Stimulated activated CD4-positive, alpha-beta T cell treated with anti-CD3 and anti-CD28 coated beads, Interleukin-2, amount 100 ng/mL, for 4 hours (primary cell): ENCODE results near the gene MACROD2.

Experiments
- DNase-seq: peaks from one replicate; pipeline ENCODE4 v3.0.0-alpha.2; 2020; ENCODE audit warnings: low read depth

MACROD2 gene

DNA sequence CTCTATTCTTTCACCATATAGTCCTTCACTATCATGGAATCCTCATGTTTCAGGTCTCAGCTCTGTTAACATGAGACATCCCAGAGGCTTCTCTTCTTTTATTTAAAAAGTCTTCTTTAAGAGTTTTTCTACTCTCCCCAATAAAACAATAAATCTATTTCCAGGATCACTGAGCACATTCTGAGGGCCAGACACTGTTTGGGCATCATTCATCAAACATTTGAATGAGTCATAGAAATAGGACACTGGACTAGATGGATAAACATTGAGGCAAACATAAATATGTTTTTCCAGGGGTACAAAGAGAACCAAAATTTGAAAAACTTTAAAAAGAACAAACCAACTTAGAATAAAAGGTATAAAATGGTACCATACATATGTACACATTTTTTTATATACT is 2023.6 kb downstream of the MACROD2 start:
- DNase-seq, result no peak

DNA sequence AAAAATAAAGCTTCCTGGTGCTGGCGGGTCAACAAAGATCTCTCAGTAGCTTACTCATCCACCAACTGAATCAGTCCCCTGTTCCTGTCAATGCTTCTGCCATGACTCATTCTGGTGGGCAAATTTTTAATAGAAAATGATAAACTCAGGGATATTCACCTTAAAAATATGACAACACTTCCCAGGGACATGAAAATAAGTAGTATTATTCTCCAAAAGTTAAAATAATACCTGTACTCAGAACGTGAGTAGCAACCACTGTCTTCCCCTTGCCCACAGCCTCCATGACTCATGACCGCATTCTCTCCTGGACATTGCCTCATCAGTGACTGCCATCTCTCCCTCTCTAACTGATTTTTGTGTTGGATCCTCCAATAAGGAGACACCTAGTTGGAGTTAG is 2025.7 kb downstream of the MACROD2 start:
- no peak for DNase-seq

DNA sequence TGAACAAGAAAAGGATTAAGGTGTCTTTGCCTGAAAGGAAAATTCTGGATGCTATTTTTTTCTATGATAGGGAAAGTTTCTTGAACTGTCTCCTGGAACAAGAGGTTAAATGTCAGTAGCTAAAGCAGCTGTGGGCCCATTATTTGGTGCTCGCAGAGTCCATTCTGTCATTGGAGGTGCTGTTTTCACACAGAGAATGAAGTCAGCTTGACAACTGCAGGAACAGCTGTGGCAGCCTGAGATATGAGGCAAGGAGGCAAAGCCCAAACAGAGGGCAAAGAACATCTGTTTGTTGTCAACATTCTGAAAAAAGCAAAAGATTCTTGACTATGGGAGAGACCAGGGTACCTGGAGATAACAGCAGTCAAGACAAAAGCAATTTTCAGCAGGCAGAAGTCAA is 2029.8 kb downstream of the MACROD2 start:
- DNase-seq, result no peak

DNA sequence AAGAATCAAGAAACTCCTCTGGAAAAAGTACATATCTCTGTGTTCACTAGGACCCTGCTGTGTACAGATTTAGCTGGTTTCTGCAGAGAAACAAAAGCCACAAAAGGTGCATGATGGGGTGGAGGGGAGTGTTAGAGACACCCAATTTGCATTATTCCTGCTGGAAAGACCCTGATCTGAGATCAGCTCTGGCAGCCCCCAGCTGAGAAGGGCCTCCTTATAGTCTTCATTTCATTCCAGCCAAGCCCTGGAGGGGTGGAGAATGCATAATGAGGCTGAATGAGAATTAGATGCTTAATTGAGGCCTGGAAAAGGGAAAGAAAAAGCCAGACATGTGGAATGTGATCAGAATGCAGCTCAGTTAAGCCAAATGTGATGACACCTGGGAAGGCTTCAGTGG is 2032.4 kb downstream of the MACROD2 start:
- no peak for DNase-seq

DNA sequence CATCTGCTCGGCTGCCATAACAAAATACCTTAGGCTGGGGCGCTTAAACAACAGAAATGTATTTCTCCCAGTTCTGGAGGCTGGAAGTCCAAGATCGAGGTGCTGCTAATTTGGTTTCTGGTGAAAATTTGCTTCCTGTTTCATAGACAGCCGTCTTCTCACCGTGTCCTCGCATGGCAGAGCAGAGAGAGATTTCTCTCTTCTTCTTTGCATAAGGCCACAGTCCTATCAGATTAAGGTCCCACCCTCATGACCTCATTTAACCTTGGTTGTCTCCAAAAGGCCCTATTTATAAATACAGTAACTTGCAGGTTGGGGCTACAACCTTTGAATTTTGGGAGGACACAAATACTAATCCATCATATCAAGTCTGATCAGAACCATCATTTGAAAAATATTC is 2033.6 kb downstream of the MACROD2 start:
- no peak for DNase-seq

DNA sequence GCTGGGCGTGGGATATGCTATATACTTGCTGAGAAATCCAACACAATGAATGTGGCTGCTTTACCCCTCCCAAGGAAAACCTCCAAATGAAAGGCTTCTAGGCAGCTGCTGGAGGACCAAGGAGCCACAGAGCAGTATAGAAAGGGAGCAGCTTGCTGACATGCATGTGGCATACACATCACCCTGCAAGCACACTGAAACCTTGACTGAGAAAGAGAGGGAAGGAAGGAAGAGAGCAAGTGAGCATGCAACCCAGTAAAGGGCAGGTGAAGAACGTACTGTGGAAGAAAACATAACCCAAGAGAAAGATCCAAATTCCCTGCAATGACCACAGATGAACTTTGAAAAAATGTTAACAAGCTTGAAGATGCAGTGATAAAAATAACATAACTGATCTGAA is 2034.9 kb downstream of the MACROD2 start:
- DNase-seq, result no peak

DNA sequence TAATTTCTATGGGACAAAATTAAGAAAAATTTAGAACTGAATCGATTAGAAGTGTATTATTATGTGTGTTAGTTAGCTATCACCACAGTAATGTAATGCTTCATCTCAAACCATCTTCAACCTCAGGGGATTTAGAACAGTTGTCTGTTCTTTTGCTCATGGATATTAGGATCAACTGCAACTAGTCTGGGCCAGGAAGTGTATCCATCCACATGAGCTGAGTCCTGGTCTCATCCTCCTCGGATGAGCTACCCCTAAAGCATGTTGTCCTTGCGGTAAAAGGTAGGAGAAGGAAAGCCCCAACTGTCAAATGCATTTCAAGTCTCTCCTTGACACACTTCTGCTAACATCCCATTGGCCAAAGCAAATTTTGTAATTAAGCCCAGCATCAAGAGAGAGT is 2040.3 kb downstream of the MACROD2 start:
- DNase-seq, result no peak

DNA sequence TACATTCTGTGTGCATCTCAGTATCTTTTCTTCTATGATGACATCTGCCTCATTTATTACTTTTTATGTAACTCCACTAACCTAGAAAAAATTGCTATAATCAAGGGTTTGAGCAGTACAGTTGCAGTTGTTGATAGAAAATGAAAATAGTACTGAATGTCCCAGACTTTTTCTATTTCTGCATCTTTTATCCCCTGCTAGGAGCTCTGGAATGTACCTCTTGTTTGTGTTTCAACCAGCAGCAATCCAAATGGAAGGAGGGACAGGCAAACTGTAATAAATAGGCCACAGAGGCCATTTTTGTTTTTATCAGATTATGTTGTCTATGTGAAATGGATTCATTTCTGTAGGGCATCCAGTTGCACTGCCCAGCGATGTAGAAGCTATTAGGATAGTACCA is 2041.0 kb downstream of the MACROD2 start:
- DNase-seq, result no peak

DNA sequence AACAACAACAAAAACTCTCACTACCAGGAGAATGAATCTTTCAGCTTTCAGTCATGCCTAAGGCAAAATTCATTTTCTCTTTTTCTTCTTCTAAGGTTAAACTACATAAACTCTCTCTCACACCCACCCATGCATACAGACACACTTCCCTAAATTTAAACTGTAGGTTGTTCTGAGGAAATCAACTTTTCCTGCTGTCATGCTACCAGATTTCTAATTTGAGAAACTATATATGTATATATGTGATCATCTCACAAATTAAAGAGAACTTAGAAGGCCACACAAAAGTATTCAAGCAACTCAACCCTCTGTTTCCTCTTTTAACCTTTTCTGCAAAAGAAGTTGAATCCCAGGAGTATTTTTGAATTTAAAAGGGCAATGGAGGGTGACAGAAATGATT is 2045.4 kb downstream of the MACROD2 start:
- DNase-seq, result no peak

DNA sequence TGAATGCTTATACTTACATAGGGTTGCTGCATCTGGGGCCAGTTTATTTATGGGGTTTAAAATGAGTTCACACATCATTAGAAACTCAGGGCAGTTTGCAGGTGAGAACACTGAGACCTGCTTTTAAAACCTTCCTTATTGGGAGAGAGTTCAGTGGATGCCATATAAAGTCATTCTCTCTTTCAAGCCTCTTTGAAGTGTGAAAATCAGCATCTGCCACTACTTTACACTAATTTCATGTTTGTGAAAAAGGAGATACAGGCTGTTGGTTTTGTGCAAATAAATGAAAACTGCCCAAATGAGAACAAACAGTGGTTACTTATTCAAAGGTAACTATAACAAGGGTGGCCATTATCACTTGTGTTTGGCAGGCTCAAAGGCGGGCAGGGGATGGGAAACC is 2047.4 kb downstream of the MACROD2 start:
- DNase-seq, result no peak

DNA sequence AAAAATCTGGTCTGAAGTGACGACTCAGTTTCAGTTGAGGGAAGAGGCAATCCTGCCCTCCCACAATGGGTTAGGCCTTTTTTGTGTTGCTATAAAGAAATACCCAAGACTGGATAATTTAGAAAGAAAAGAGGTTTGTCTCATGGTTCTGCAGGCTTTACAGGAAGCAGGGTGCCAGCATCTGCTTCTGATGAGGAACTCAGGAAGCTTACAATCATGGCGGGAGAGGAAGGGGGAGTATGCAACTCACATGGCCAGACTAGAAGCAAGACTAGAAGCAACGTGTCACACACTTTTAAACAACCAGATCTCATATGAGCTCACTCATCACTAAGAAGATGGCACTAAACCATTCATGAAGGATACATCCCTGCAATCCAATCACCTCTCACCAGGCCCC is 2048.6 kb downstream of the MACROD2 start:
- DNase-seq, result no peak

DNA sequence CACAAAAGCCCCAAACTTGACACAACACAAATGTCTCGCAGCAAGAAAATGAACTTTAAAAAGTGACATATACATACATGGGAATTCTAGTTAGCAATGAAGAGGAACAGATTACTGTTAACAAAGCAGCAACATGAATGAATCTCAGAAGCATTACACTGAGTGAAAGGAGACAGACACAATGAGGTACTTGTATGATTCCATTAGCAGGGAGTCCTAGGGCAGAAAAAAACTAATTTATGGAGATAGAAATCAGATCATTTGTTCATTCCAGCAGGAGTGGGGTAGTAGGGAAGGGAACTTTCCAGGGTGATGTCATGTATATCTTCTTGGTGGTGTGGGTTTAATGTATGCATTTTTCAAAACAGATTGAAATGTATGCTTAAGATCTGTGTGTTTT is 2053.6 kb downstream of the MACROD2 start:
- DNase-seq, result no peak

DNA sequence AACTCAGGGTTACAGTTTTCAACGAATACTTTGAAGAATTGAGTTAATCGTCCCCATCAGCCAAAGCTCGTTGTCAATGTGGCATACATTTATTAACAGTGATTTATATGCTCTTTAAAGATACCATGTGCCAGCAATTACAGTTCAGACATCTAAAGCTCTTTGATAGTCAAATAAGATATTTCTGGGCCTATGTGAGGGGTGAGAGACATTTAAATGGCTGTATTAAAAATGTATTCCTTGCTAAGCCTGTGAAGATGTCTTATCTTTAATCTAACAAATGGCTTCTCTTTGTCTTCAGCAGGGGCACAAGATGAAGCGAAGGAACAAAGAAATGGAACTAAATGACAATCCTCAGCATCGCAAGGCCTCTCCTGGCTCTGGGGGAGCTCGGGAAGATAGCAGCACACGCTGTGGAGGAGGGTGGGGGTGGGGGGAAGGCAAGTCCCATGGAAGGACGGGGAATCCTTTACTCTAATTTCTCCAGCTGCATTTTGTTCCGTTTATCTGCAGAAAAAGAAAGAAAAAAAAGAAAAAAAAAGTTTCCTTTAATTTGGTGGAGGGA is 2054.3 kb downstream of the MACROD2 start:
- DNase-seq, result no peak

DNA sequence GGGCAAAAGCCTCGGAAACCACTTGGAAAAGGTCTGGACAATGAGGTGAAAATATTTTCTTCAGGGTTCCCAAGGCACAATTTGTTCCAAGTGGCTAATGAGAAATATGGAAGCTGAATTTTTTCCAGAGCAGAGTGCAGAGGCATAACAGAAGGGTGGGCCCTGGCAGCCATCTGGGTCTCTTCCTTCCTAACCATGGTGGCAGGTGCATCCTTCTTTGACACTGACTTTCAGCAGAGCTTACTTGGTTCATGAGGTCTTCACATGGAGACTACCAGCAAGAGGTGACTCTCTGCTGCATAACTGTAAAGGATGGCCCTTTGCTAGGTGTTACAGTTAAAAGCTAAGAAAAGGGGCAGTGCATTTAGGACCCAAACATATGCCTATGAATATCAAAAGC is 2055.1 kb downstream of the MACROD2 start:
- DNase-seq, result no peak

DNA sequence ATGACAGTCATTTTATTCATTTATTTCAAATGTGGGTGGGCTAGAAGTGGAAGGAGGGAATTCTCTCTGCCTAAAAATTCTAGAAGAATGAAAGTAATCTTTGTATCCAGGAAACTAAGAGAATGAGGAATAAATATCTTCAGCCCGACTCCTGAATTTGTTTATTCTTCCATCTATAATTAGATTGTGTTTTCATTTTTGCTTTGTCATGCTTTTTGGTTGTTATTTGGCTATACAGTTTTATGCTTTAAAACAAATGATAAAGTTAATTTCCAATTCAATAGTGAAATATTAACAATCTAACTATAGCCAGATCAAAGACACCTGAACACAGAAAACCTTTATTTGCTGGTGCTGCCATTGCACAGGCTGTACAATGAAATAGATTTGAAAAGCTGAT is 2056.7 kb downstream of the MACROD2 start:
- no peak for DNase-seq

DNA sequence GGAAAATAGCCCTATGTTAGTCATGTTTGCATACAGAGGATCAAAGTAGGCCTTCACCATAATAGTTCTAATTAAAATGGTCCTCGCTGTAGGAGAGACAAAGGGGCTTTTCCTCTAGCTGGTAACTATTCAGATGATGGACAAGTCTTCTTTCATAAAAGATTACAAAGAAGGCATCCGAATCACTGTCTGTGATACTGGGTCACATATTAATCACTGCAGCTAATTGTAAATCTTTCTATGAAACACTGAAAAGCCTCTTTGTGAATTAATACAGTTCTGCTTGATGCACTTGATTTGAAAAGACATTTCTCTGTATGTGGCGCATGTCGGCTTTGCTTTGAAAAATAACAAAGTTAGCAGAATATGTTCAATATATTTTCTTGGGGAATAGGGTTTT is 2057.1 kb downstream of the MACROD2 start:
- DNase-seq, result no peak

DNA sequence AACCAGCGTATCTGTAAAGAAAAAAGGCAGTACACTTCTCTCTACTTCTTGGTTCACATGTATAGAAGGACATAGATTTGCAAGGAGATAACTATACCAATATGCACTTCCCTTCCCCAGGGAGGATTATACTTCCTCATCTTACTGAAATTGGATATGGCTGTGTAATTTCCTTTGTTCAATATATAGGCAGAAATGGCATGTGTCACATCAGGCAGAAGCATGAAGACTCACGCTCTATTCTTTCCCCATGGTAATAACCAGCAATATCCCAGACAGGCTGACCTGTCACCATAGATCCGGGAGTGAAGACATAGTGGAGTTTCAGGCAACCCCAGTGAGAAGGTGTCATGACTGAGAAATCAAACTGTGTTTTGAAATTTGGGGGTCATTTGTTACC is 2059.7 kb downstream of the MACROD2 start:
- no peak for DNase-seq

DNA sequence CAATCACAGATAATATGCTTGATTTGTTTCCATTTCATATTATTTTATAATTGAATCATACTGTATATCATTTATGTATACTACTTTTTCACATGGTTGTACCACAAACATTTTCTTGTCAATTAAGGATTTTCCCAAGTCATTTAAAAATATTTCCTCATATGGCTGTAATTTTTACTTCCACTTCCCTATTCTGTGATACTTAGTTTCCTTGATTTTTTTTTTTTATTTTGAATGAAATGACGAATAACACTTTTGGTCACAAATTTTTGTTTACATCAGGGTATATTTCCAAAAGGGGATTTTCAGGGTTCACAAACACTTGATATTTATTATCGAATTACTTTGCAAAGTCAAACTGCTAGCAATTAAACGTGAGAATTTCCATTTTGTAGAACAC is 2062.3 kb downstream of the MACROD2 start:
- no peak for DNase-seq

DNA sequence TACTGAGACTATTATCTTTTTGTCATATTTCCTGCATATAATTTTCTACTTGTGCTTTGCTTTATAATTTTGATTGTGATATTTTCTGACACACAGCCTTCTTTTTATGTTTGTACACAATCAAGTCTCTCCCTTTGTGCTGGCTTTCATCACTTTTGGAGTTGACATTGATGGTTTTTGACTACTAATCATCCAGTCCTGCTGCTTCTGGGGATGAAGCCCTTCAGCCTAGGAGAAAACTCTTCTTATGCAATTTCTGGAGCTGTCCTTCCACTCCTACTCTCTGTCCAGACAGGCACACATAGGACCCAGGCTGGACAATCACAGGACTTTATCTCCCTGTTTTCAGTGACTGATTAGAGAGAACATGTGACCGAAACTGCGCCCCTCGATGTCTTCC is 2063.0 kb downstream of the MACROD2 start:
- no peak for DNase-seq

DNA sequence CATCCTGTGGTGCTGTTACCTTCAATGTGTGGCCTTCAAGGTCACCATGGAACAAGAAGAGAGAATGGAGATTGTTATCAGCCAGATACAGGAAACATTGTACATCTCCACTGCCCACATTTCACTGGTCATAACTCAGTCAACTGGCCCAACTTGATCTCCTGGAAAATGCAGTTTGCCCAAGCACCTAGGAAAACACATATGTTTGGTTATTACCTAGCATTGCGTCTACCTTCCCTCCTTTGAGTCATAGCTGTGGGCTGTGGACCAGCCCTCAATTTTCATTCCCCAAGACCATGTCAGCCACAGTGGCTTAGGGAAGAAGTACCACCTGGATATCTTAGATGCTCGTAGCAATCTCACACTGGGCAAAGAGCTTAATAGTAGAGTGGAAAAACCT is 2064.5 kb downstream of the MACROD2 start:
- no peak for DNase-seq

DNA sequence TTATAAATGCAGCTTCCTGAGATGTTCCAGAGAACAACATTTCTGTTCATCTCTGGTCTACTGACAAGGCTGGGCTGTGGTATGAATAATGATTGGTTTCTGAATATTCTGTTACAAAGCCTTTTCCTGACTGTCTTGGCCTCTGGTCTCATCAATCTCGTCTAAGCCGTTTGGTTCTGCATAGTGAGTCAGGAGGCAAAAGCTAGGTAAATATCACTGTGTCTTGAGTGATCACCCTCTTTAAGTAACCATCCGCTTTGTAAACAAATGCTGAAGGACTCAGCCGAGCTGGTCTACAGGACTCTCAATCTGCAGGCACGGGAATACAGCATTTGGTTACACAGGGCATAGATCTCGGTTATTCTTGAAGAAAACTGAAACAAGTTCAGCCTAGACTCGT is 2066.0 kb downstream of the MACROD2 start:
- DNase-seq, result no peak

DNA sequence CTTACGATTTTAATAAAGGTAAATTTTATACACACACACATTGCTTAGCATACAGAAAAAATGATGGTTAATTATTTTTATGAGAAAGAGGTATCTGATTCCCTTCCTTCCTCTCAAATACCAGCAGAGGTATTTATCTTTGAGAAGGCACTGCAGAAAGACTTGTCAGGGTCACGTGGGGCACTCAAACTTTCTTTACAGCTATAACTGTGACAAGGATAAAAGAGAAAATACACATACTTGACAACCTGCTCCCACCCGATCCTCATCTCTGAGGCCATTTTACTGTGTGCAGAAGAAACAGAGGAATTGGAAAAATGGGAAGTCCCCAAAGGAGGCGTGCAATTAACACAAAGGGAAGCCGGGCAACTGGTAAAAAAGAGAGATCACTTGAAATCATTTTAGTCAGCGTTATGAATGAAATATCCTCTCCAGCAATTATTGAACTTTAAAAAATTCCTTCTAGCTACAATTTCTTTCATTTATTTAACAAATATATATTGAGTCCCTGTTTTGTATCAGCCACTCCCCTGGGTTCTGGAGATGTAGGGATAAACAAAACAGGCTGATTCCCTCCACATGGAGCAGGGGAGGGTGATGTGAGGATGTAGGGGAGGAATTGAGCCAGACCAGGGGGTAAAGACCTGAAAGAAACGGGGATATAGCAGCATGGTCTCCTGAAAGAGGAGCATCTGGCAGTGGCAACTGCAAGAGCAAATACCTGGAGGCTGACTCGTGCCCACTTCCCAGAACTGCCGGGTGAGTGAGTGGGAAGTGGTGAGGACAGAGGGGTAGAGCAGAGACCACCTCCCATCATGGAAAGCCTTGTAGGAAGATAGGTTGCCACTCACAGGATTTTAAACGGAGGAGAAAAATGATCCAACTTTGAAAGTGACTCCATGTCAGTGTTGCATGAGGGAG is 2067.6 kb downstream of the MACROD2 start:
- DNase-seq, result no peak

DNA sequence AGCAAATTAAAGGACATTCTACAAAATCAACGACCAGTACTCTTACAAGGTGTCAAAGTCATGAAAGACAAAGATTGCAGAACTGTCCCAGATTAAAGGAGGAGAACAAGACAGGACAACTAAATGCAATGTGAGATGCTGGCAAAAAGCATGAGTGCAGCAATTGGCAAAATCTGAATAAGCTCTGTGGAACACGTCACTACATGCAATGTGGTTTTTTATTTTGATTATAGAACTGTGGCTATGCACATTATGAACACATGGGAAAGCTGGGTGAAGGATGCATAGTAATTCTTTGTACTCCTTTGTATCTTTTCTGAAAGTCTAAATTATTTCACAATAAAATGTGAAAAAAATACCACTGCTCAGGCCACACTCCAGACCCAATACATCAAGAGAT is 2068.6 kb downstream of the MACROD2 start:
- no peak for DNase-seq
